Epithelial cell of proximal tubule (primary cell): ENCODE measurements around the gene LRRC59. TPM values are rescaled to one million over a fixed set of nuclear protein-coding genes. Genes with fewer than 3 reads are reported as not detected.

Experiments used
- DNase-seq: peaks from one replicate; pipeline ENCODE4 v3.0.0-alpha.2; 2011; ENCODE audit warnings: low read depth
- H3K4me3 ChIP-seq: 2 replicates; pipeline ENCODE4 v1.5.1; 2011; ENCODE audit warnings: low read depth, mild to moderate bottlenecking, low read length
- total RNA-seq: library from RNA; depleted of rRNA; stranded (reverse); fragments of >200 nt; gene quantifications from 2 replicates; pipeline ENCODE4 v1.2.3, GENCODE V29; 2015
- TF ChIP-seq, protein P1 (sequence below): conservative IDR thresholded peaks from 2 replicates; pipeline ENCODE4 v1.5.1; 2012; ENCODE audit warnings: low read depth, mild to moderate bottlenecking, low read length

LRRC59 gene
- total RNA-seq, 1 donor from 2014 or later: 147 TPM

GRCh38 chr17:50360486-50361115 lies 36.7 kb downstream of the LRRC59 start:
- TF ChIP-seq, protein P1, sequence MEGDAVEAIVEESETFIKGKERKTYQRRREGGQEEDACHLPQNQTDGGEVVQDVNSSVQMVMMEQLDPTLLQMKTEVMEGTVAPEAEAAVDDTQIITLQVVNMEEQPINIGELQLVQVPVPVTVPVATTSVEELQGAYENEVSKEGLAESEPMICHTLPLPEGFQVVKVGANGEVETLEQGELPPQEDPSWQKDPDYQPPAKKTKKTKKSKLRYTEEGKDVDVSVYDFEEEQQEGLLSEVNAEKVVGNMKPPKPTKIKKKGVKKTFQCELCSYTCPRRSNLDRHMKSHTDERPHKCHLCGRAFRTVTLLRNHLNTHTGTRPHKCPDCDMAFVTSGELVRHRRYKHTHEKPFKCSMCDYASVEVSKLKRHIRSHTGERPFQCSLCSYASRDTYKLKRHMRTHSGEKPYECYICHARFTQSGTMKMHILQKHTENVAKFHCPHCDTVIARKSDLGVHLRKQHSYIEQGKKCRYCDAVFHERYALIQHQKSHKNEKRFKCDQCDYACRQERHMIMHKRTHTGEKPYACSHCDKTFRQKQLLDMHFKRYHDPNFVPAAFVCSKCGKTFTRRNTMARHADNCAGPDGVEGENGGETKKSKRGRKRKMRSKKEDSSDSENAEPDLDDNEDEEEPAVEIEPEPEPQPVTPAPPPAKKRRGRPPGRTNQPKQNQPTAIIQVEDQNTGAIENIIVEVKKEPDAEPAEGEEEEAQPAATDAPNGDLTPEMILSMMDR: no peak
- DNase-seq: no peak
- no peak overlapping the region for H3K4me3 ChIP-seq

DNA sequence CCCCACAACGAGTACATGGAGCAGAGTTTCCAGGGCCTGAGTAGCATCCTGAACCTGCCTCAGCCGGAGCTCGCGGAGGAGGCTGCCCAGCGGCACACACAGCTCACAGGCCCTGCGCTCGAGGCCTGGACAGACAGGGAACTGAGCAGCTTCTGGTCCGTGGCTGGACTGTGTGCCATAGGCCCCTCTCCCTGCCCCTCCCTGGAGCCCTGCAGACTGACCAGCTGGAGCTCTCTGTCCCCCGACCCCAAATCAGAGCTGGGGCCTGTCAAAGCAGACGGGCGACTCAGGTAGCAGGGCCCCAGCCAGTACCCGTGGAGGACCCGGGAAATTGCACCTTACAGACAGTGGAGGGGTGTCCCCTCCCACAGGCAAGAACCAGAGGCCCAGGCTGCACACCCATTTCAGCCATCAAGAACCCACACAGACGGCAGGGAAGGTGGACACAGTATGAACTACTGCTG lies 37.3 kb downstream of the LRRC59 start:
- no peak for DNase-seq
- TF ChIP-seq, protein P1: no peak
- no peak overlapping the region for H3K4me3 ChIP-seq

DNA sequence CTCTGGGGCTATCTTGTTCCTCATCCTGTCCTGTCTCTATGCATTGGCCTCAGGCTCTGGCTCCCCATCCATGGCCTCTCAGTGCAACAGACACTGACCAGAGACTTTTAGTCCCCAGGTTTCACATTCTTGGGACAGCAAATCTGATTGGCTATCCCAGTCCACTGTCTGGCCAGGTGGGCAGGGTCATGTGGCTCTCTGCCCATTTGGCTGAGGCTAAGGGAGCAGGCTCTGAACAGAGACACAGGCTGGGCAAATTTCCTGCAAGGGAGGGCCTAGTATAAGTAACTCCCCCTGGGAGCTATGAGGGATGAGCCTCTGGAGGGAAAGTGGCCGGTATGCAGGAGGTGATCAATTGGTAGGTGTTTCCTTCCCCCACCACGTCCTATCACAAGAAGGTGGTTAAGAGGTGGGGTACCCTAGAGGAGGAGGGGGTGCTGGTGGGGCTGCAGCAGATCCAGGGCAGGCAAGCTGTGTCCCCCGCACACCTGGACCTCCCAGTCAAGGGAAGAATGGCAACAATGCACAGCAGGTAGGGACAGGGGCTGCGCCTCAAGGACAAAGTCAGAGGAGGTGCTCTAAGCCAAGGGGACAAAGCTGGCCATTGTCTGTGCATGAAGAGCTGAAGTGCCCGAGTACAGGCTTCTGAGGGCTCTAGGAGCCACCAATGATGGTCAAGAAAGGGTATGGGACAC lies 38.2 kb downstream of the LRRC59 start:
- no peak for DNase-seq
- no peak overlapping the region for H3K4me3 ChIP-seq
- TF ChIP-seq, protein P1: no peak

GRCh38 chr17:50358177-50358576 lies 39.1 kb downstream of the LRRC59 start:
- DNase-seq: no peak
- TF ChIP-seq, protein P1: no peak
- no peak overlapping the region for H3K4me3 ChIP-seq

- H3K4me3 ChIP-seq: no peak overlapping the region
- TF ChIP-seq, protein P1: no peak
- DNase-seq: no peak
These were observed 40.3 kb downstream of the LRRC59 start for GRCh38 chr17:50356892-50357510.

GRCh38 chr17:50356418-50356817 lies 40.9 kb downstream of the LRRC59 start:
- no peak overlapping the region for H3K4me3 ChIP-seq
- no peak for DNase-seq
- TF ChIP-seq, protein P1: no peak
